Measurements from ENCODE around the gene C6orf58. TPM values are rescaled to one million over a fixed set of nuclear protein-coding genes. Genes with fewer than 3 reads are reported as not detected.

The C6orf58 gene
- total RNA-seq, 1 experiment from 2014 or later = not detected

GRCh38 chr6:127581576-127581975, 4.6 kb downstream of the C6orf58 start:
- DNase-seq (ENCODE audit: low read depth, low spot score) (no peak), ATAC-seq (no peak)
- ChIA-PET CTCF (no interaction called here), POLR2A (no interaction called here)
- no TSS peak for BruUV-seq (replicated peaks)
- no peak overlapping the region for H3K4me3 ChIP-seq (ENCODE audit: low read depth in 2 of 2, low read length in 2 of 2)
- intact Hi-C loops (cut with micrococcal nuclease; ENCODE audit: unreplicated experiment) = no loop called here
- in situ Hi-C loops (cut with HindIII; ENCODE audit: low pct_unique_long_range_greater_than_20kb, low sequenced_read_pairs) = no loop called here
- no peaks in the 10 kb centered on the region for H3K4me1 ChIP-seq (ENCODE audit: control insufficient read depth, insufficient read depth, low read length)
- H3K9me3 ChIP-seq (ENCODE audit: control insufficient read depth, insufficient read depth, low read depth, low read length) = no peaks in the 10 kb centered on the region
- TF ChIP-seq SIN3A (IDR thresholded peaks at IDR 0.05; ENCODE audit: borderline replicate concordance, insufficient read depth, low read depth, low read length) (no peak), REST (IDR thresholded peaks at IDR 0.05; ENCODE audit: insufficient read depth in 1 of 2, low read depth in 2 of 2, low read length in 1 of 2) (no peak), POLR2AphosphoS5 (IDR thresholded peaks at IDR 0.05; ENCODE audit: low read depth, low read length) (no peak), TCF7L2 (IDR thresholded peaks at IDR 0.05; ENCODE audit: low read depth, low read length) (no peak), CTCF (IDR thresholded peaks at IDR 0.05) (no peak)
- H3K27ac ChIP-seq (ENCODE audit: low read length) = no peak overlapping the region
- peaks cover 5% of the 10 kb centered on the region; the same call in 1 of the 2 replicates for H3K27me3 ChIP-seq (ENCODE audit: control insufficient read depth, insufficient read depth, low read length)
- no peaks in the 10 kb centered on the region for H3K36me3 ChIP-seq (ENCODE audit: control insufficient read depth, insufficient read depth, low read length)

- no TSS peak for BruUV-seq (replicated peaks)
- intact Hi-C loops (cut with micrococcal nuclease; ENCODE audit: unreplicated experiment) = no loop called here
- peak; percentile 45 for DNase-seq (ENCODE audit: low read depth, low spot score)
Measured at GRCh38 chr6:127582777-127583462, 5.9 kb downstream of the C6orf58 start.

More at GRCh38 chr6:127582777-127583462, 5.9 kb downstream of the C6orf58 start:
- ChIA-PET POLR2A (interaction anchor here (0.7 kb wide), 1 partner anchor 282 kb away, joined by 4 read pairs; no protein-coding TSS in a partner anchor), CTCF (no interaction called here)
- H3K27ac ChIP-seq (ENCODE audit: low read length) = no peak overlapping the region
- H3K36me3 ChIP-seq (ENCODE audit: control insufficient read depth, insufficient read depth, low read length) = no peaks in the 10 kb centered on the region
- in situ Hi-C loops (cut with HindIII; ENCODE audit: low pct_unique_long_range_greater_than_20kb, low sequenced_read_pairs) = no loop called here
- TF ChIP-seq CTCF (IDR thresholded peaks at IDR 0.05) = no peak
- no peak for TF ChIP-seq SIN3A (IDR thresholded peaks at IDR 0.05; ENCODE audit: borderline replicate concordance, insufficient read depth, low read depth, low read length)
- no peak for TF ChIP-seq POLR2AphosphoS5 (IDR thresholded peaks at IDR 0.05; ENCODE audit: low read depth, low read length)
- no peak for TF ChIP-seq REST (IDR thresholded peaks at IDR 0.05; ENCODE audit: insufficient read depth in 1 of 2, low read depth in 2 of 2, low read length in 1 of 2)
- no peak for TF ChIP-seq TCF7L2 (IDR thresholded peaks at IDR 0.05; ENCODE audit: low read depth, low read length)
- peak; percentile 70; the same call in 1 of the 2 replicates for ATAC-seq
- no peaks in the 10 kb centered on the region for H3K9me3 ChIP-seq (ENCODE audit: control insufficient read depth, insufficient read depth, low read depth, low read length)
- H3K4me1 ChIP-seq (ENCODE audit: control insufficient read depth, insufficient read depth, low read length) = no peaks in the 10 kb centered on the region
- H3K27me3 ChIP-seq (ENCODE audit: control insufficient read depth, insufficient read depth, low read length) = peaks cover 5% of the 10 kb centered on the region; the same call in 1 of the 2 replicates
- no peak overlapping the region for H3K4me3 ChIP-seq (ENCODE audit: low read depth in 2 of 2, low read length in 2 of 2)
